ENCODE measurements around the gene RPS14. TPM values are rescaled to one million over a fixed set of nuclear protein-coding genes. Genes with fewer than 3 reads are reported as not detected.
"Not testable (repeated sequence)": the region's sequence is repeated elsewhere in the genome, so short reads cannot be mapped to it uniquely, and the experiment has no call there.

Gene RPS14
- total RNA-seq, 1 experiment from 2014 or later, result 1,789 TPM

DNA sequence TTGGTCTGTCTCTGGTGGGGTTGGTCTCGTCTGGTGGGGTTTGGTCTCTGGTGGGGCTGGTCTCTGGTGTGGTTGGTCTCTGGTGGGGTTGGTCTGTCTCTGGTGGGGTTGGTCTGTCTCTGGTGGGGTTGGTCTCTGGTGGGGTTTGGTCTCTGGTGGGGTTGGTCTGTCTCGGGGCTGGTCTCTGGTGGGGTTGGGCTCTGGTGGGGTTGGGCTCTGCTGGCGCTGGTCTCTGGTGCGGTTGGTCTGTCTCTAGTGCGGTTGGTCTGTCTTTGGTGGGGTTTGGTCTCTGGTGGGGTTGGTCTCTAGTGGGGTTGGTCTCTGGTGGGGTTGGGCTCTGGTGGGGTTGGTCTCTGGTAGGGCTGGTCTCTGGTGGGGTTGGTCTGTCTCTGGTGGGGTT, 20.6 kb downstream of the RPS14 start:
- no peaks in the 10 kb centered on the region for H3K9me3 ChIP-seq (ENCODE audit: low read depth, low read length, poor library complexity, severe bottlenecking)
- no peaks in the 10 kb centered on the region for H3K27me3 ChIP-seq (replicated peaks; ENCODE audit: insufficient read depth, low read depth, low read length, poor library complexity)
- no peak overlapping the region for H3K4me3 ChIP-seq (ENCODE audit: low read depth, low read length, poor library complexity, severe bottlenecking)
- H3K27ac ChIP-seq (ENCODE audit: low read depth, low read length, poor library complexity, severe bottlenecking), result no peak overlapping the region
- TF ChIP-seq EZH2 (IDR thresholded peaks at IDR 0.05; ENCODE audit: borderline replicate concordance, low read depth, low read length, poor library complexity, severe bottlenecking), result no peak
- TF ChIP-seq, protein P1, sequence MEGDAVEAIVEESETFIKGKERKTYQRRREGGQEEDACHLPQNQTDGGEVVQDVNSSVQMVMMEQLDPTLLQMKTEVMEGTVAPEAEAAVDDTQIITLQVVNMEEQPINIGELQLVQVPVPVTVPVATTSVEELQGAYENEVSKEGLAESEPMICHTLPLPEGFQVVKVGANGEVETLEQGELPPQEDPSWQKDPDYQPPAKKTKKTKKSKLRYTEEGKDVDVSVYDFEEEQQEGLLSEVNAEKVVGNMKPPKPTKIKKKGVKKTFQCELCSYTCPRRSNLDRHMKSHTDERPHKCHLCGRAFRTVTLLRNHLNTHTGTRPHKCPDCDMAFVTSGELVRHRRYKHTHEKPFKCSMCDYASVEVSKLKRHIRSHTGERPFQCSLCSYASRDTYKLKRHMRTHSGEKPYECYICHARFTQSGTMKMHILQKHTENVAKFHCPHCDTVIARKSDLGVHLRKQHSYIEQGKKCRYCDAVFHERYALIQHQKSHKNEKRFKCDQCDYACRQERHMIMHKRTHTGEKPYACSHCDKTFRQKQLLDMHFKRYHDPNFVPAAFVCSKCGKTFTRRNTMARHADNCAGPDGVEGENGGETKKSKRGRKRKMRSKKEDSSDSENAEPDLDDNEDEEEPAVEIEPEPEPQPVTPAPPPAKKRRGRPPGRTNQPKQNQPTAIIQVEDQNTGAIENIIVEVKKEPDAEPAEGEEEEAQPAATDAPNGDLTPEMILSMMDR (conservative IDR thresholded peaks at IDR 0.05; ENCODE audit: low read depth, low read length), result no peak
- DNase-seq (ENCODE audit: low spot score), result no peak
- H3K4me1 ChIP-seq (ENCODE audit: insufficient read depth, low read length, poor library complexity, severe bottlenecking), result no peaks in the 10 kb centered on the region
- intact Hi-C loops (cut with micrococcal nuclease; ENCODE audit: unreplicated experiment), result no loop called here
- ChIA-PET POLR2A (ENCODE audit: low non-redundant PET) (no interaction called here), CTCF (interaction anchor here (0.5 to 0.6 kb wide), 2 partner anchors 210 to 372 kb away, joined by 3 to 13 read pairs; no protein-coding TSS in a partner anchor)
- no peaks in the 10 kb centered on the region for H3K36me3 ChIP-seq (ENCODE audit: insufficient read depth, low read length, poor library complexity, severe bottlenecking)
- BruUV-seq (replicated peaks), result no TSS peak

DNA sequence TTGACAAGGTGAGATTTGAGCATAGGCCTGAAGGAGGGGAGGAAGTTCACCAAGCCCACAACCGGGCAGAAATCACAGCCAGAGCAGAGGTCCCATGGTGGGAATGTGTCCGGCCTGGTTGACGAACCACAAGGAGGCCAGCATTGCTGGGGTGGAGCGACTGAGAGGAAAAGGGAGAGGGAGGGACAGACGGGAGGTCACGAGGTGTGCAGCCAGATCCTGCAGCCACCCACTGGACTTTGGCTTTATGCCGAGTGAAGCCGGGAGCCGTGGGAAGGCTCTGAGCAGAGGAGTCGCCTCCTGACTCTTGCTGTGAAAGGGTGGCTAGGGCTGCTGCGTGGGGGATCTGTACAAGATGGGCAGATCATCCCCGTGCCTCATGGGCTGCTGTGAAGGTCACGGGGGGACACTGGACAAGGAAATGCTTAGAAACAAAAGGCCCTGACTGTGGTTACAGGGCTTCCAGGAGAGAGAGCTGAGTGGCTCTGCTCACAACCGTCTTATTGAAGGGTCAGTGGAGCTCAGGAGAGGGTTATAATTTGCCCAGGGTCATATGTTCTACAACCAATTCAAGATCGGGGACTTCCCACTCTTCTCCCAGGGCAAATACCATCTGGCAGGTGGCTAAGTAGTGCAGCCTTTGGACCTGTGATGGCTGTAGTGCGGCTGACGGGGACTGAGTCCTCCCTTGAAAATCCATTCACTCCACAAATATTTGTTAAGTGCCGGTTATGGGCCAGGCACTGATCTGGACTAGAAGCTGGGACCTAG, 21.2 kb downstream of the RPS14 start:
- H3K4me3 ChIP-seq (ENCODE audit: low read depth, low read length, poor library complexity, severe bottlenecking), result no peak overlapping the region
- intact Hi-C loops (cut with micrococcal nuclease; ENCODE audit: unreplicated experiment), result no loop called here
- H3K4me1 ChIP-seq (ENCODE audit: insufficient read depth, low read length, poor library complexity, severe bottlenecking), result no peaks in the 10 kb centered on the region
- no peaks in the 10 kb centered on the region for H3K36me3 ChIP-seq (ENCODE audit: insufficient read depth, low read length, poor library complexity, severe bottlenecking)
- no peak for TF ChIP-seq EZH2 (IDR thresholded peaks at IDR 0.05; ENCODE audit: borderline replicate concordance, low read depth, low read length, poor library complexity, severe bottlenecking)
- TF ChIP-seq, protein P1 (conservative IDR thresholded peaks at IDR 0.05; ENCODE audit: low read depth, low read length), result no peak
- no peaks in the 10 kb centered on the region for H3K9me3 ChIP-seq (ENCODE audit: low read depth, low read length, poor library complexity, severe bottlenecking)
- no peaks in the 10 kb centered on the region for H3K27me3 ChIP-seq (replicated peaks; ENCODE audit: insufficient read depth, low read depth, low read length, poor library complexity)
- no peak for DNase-seq (ENCODE audit: low spot score)
- CTCF ChIA-PET, result interaction anchor here (0.5 to 0.6 kb wide), 2 partner anchors 209 to 373 kb away, joined by 3 to 13 read pairs; no protein-coding TSS in a partner anchor
- POLR2A ChIA-PET (ENCODE audit: low non-redundant PET), result no interaction called here
- BruUV-seq (replicated peaks), result no TSS peak
- no peak overlapping the region for H3K27ac ChIP-seq (ENCODE audit: low read depth, low read length, poor library complexity, severe bottlenecking)

DNA sequence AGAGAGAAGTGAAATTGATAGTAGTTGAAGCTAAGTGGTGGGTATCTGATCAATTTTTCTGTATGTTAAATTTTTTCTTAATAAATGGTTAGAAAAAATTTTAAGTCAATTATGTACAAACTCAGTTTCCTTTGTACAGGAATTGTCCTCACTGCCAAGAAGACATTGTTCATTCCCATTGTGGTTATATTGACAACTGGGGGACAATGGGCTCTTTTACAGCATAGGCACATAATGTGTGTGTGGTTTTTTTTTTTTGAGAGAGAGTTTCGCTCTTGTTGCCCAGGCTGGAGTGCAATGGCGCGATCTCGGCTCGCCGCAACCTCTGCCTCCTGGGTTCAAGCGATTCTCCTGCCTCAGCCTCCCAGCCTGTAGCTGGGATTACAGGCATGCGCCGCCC, 23.4 kb downstream of the RPS14 start:
- POLR2A ChIA-PET (ENCODE audit: low non-redundant PET); H3K4me1 ChIP-seq (ENCODE audit: insufficient read depth, low read length, poor library complexity, severe bottlenecking); H3K27me3 ChIP-seq (replicated peaks; ENCODE audit: insufficient read depth, low read depth, low read length, poor library complexity); CTCF ChIA-PET; H3K4me3 ChIP-seq (ENCODE audit: low read depth, low read length, poor library complexity, severe bottlenecking); intact Hi-C loops (cut with micrococcal nuclease; ENCODE audit: unreplicated experiment); H3K27ac ChIP-seq (ENCODE audit: low read depth, low read length, poor library complexity, severe bottlenecking); BruUV-seq (replicated peaks); H3K9me3 ChIP-seq (ENCODE audit: low read depth, low read length, poor library complexity, severe bottlenecking); DNase-seq (ENCODE audit: low spot score); H3K36me3 ChIP-seq (ENCODE audit: insufficient read depth, low read length, poor library complexity, severe bottlenecking): not testable (repeated sequence)

DNA sequence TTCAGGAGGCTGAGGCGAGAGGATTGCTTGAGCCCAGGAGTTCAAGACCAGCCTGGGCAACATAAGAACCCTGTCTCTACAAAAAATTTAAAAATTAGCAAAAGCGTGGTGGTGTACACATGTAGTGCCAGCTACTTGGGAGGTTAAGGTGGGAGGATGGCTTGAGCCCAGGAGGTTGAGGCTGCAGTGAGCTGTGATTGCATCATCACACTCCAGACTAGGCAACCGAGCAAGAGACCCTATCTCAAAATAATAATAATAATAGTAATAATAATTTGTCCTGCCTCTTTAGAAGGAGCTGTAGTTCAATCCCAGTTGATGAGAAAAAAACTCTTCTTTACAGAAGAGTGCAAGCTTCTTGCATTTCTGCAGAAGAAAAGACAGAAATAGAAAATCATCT, 26.8 kb downstream of the RPS14 start:
- intact Hi-C loops (cut with micrococcal nuclease; ENCODE audit: unreplicated experiment), result no loop called here
- H3K4me1 ChIP-seq (ENCODE audit: insufficient read depth, low read length, poor library complexity, severe bottlenecking), result no peaks in the 10 kb centered on the region
- H3K27ac ChIP-seq (ENCODE audit: low read depth, low read length, poor library complexity, severe bottlenecking), result no peak overlapping the region
- ChIA-PET CTCF (no interaction called here), POLR2A (ENCODE audit: low non-redundant PET) (no interaction called here)
- no peak overlapping the region for H3K4me3 ChIP-seq (ENCODE audit: low read depth, low read length, poor library complexity, severe bottlenecking)
- H3K9me3 ChIP-seq (ENCODE audit: low read depth, low read length, poor library complexity, severe bottlenecking), result no peaks in the 10 kb centered on the region
- TF ChIP-seq, protein P1 (conservative IDR thresholded peaks at IDR 0.05; ENCODE audit: low read depth, low read length), result no peak
- no peak for TF ChIP-seq EZH2 (IDR thresholded peaks at IDR 0.05; ENCODE audit: borderline replicate concordance, low read depth, low read length, poor library complexity, severe bottlenecking)
- no TSS peak for BruUV-seq (replicated peaks)
- DNase-seq (ENCODE audit: low spot score), result no peak
- H3K36me3 ChIP-seq (ENCODE audit: insufficient read depth, low read length, poor library complexity, severe bottlenecking), result no peaks in the 10 kb centered on the region
- no peaks in the 10 kb centered on the region for H3K27me3 ChIP-seq (replicated peaks; ENCODE audit: insufficient read depth, low read depth, low read length, poor library complexity)
